Esophagus muscularis mucosa (tissue), 4 donors: ENCODE results near the gene HS3ST5. TPM values are rescaled to one million over a fixed set of nuclear protein-coding genes. Genes with fewer than 3 reads are reported as not detected.
"Not testable (repeated sequence)": the region's sequence is repeated elsewhere in the genome, so short reads cannot be mapped to it uniquely, and the experiment has no call there.

Experiments used
- DNase-seq: peaks from one replicate; pipeline ENCODE4 v3.0.0-alpha.2; 2017; ENCODE audit errors: extremely low spot score
- H3K27ac ChIP-seq, 4 donors: fragments of 200-600 bp; sonication (generic); replicated peaks in 1 of 4; 1 replicate in 3 of 4; 2 replicates in 1 of 4; pipeline ENCODE4 v1.5.1; 2016 to 2019; ENCODE audit warnings: mild to moderate bottlenecking in 1 of 4
- H3K27me3 ChIP-seq, 4 donors: fragments of 200-600 bp; sonication (generic); one replicate each; pipeline versions ENCODE4 v1.5.1 to v1.6.0; 2016 to 2019
- H3K36me3 ChIP-seq, 4 donors: fragments of 200-600 bp; sonication (generic); one replicate each; pipeline ENCODE4 v1.5.1; 2016 to 2019
- H3K4me1 ChIP-seq, 4 donors: fragments of 200-600 bp; sonication (generic); one replicate each; pipeline ENCODE4 v1.5.1; 2016 to 2019
- H3K4me3 ChIP-seq, 4 donors: fragments of 200-600 bp; sonication (generic); 1 replicate in 2 of 4; 2 replicates in 2 of 4; pipeline ENCODE4 v1.5.1; 2016 to 2019; ENCODE audit warnings: mild to moderate bottlenecking in 4 of 4, moderate library complexity in 1 of 4
- H3K9me3 ChIP-seq, 4 donors: fragments of 200-600 bp; sonication (generic); 1 replicate in 3 of 4; 2 replicates in 1 of 4; pipeline ENCODE4 v1.5.1; 2016 to 2019
- CTCF ChIP-seq, 3 experiments: fragments of 200-600 bp in 2 of 3; fragments of 450-650 bp in 1 of 3; sonication (generic) in 2 of 3; IDR thresholded peaks; one replicate each; pipeline ENCODE4 v1.5.1; 2017 to 2019; ENCODE audit warnings: antibody characterized with exemption in 3 of 3, mild to moderate bottlenecking in 2 of 3, moderate library complexity in 1 of 3
- EP300 ChIP-seq: sonication (generic); formaldehyde crosslinking; IDR thresholded peaks from one replicate; pipeline ENCODE4 v1.6.1; 2017; ENCODE audit warnings: antibody characterized with exemption
- POLR2A ChIP-seq: fragments of 450-650 bp; IDR thresholded peaks from one replicate; pipeline ENCODE4 v1.6.1; 2017; ENCODE audit warnings: antibody characterized with exemption, moderate library complexity, mild to moderate bottlenecking, low read depth
- POLR2AphosphoS5 ChIP-seq, 2 donors: sonication (generic); formaldehyde crosslinking; IDR thresholded peaks; one replicate each; pipeline ENCODE4 v1.6.1; 2017; ENCODE audit warnings: antibody characterized with exemption in 2 of 2
- WGBS: methylation state at CpG from one replicate; pipeline ENCODE4 v1.1.5; 2018; 5-methylcytosine and 5-hydroxymethylcytosine counted together
- intact Hi-C: fragments of 100-400 bp; cut with DNase I; formaldehyde crosslinking; loops from one replicate; pipeline ENCODE4 v1.15.1; 2023
- total RNA-seq, 4 donors: library from RNA; depleted of rRNA; stranded (reverse); fragments of >200 nt; gene quantifications; one replicate each; pipeline versions ENCODE4 v1.1.0 to v1.2.1, GENCODE V29; 2016

The HS3ST5 gene
- total RNA-seq, 4 donors from 2014 or later = 0.13 to 0.33 TPM; not detected in 2

GRCh38 chr6:114323784-114324183, 19.0 kb downstream of the HS3ST5 start:
- WGBS = 90% methylated on average over 1 of the region's 1 CpG
- no peak for TF ChIP-seq POLR2A
- no peak overlapping the region for H3K4me3 ChIP-seq
- H3K27me3 ChIP-seq = no peaks in the 10 kb centered on the region
- H3K27ac ChIP-seq = no peak overlapping the region
- no peaks in the 10 kb centered on the region for H3K4me1 ChIP-seq
- no peaks in the 10 kb centered on the region for H3K36me3 ChIP-seq
- DNase-seq = no peak
- intact Hi-C loops = no loop called here
- H3K9me3 ChIP-seq = no peaks in the 10 kb centered on the region

GRCh38 chr6:114319749-114320148, 23.1 kb downstream of the HS3ST5 start:
- H3K27me3 ChIP-seq = no peaks in the 10 kb centered on the region
- H3K9me3 ChIP-seq = no peaks in the 10 kb centered on the region
- no peak for DNase-seq
- intact Hi-C loops = no loop called here
- TF ChIP-seq CTCF (IDR thresholded peaks at IDR 0.05) = no peak
- TF ChIP-seq POLR2AphosphoS5 (IDR thresholded peaks at IDR 0.05) = no peak
- WGBS = 86% methylated on average over 3 of the region's 3 CpGs
- H3K36me3 ChIP-seq = no peaks in the 10 kb centered on the region
- H3K27ac ChIP-seq = no peak overlapping the region
- no peak overlapping the region for H3K4me3 ChIP-seq
- no peaks in the 10 kb centered on the region for H3K4me1 ChIP-seq

- no peak overlapping the region for H3K4me3 ChIP-seq
- no peaks in the 10 kb centered on the region for H3K36me3 ChIP-seq
- no peak overlapping the region for H3K27ac ChIP-seq
- 88% methylated on average over 5 of the region's 5 CpGs for WGBS
- TF ChIP-seq POLR2A (no peak), CTCF (IDR thresholded peaks at IDR 0.05) (no peak), POLR2AphosphoS5 (IDR thresholded peaks at IDR 0.05) (no peak), EP300 (no peak)
- H3K9me3 ChIP-seq = no peaks in the 10 kb centered on the region
- H3K4me1 ChIP-seq = no peaks in the 10 kb centered on the region
- no peak for DNase-seq
- intact Hi-C loops = no loop called here
- H3K27me3 ChIP-seq = no peaks in the 10 kb centered on the region
Measured at GRCh38 chr6:114315831-114316595, 26.8 kb downstream of the HS3ST5 start.

DNA sequence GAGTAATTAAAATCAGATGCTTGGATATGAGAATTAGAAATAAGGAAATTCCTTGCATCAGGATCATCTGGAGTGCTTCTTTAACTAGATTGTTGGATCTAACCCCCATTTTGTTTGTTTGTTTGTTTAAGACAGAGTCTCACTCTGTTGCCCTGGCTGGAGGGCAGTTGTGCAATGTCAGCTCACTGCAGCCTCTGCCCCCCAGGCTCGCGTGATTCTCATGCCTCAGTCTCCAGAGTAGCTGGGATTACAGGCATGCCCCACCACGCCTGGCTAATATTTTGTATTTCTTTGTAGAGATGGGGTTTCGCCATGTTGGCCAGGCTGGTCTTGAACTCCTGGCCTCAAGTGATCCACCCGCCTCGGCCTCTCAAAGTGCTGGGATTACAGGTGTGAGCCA, 29.0 kb downstream of the HS3ST5 start:
- H3K9me3 ChIP-seq, H3K36me3 ChIP-seq, intact Hi-C loops, DNase-seq, H3K27me3 ChIP-seq, H3K4me3 ChIP-seq, H3K4me1 ChIP-seq, H3K27ac ChIP-seq: not testable (repeated sequence)
- 96% methylated on average over 6 of the region's 6 CpGs for WGBS

DNA sequence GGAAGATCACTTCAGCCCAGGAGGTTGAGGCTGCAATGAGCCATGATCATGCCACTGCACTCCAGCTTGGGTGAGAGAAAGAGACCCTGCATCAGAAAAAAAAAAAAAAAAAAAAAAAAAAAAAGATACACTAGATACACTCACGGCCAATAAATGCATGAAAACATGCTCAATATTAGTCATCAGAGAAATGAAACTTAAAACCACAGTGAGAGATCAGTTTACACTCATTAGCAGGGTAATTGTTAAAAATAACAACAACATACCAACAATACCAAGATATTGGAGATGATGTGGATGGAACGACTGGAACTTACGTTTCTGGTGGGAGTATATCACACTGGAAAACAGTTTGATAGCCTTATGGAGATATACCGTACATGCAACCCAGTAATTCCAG, 29.9 kb downstream of the HS3ST5 start:
- Histone ChIP-seq H3K36me3 (no peaks in the 10 kb centered on the region), H3K27ac (no peak overlapping the region), H3K27me3 (no peaks in the 10 kb centered on the region), H3K4me3 (no peak overlapping the region), H3K4me1 (no peaks in the 10 kb centered on the region), H3K9me3 (no peaks in the 10 kb centered on the region)
- 74% methylated on average over 4 of the region's 4 CpGs for WGBS
- no peak for DNase-seq
- TF ChIP-seq POLR2AphosphoS5 (IDR thresholded peaks at IDR 0.05) (no peak), CTCF (IDR thresholded peaks at IDR 0.05) (no peak), EP300 (no peak), POLR2A (no peak)
- intact Hi-C loops = no loop called here

DNA sequence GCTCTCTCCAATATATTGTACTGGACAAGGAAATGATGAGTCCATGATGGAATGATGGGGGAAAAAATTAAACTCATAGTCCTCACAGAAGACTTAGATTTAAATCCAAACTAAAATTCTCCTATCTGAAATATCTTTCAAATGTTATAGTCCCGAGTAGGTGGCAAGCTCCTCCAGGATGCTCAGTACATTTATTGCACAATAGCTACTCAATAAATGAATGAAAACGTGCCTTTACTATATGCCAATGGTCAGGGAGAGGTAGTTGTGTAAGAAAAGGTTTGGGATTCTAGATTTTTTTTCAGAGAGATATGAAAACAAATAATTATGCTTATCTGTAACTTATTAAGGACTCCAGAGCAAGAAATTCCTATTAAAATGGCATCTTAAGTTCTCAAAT, 32.8 kb downstream of the HS3ST5 start:
- Histone ChIP-seq H3K4me1 (no peaks in the 10 kb centered on the region), H3K27ac (no peak overlapping the region), H3K4me3 (no peak overlapping the region), H3K27me3 (no peaks in the 10 kb centered on the region), H3K36me3 (no peaks in the 10 kb centered on the region), H3K9me3 (no peaks in the 10 kb centered on the region)
- no peak for TF ChIP-seq POLR2A
- no peak for TF ChIP-seq CTCF (IDR thresholded peaks at IDR 0.05)
- no peak for TF ChIP-seq EP300
- no peak for TF ChIP-seq POLR2AphosphoS5 (IDR thresholded peaks at IDR 0.05)
- intact Hi-C loops = no loop called here
- DNase-seq = no peak
- 87% methylated on average over 2 of the region's 2 CpGs for WGBS
